Fibroblast of mammary gland (primary cell): ENCODE data around the gene MUC6.

Source experiments
- DNase-seq: peaks from one replicate; pipeline ENCODE4 v3.0.0-alpha.2; 2010; ENCODE audit warnings: low read depth
- H3K4me3 ChIP-seq: 2 replicates; pipeline ENCODE4 v1.5.1; 2011; ENCODE audit warnings: low read depth, mild to moderate bottlenecking, low read length, moderate library complexity; ENCODE audit not compliant: control insufficient read depth
- CTCF ChIP-seq: conservative IDR thresholded peaks from 2 replicates; pipeline ENCODE4 v1.5.1; 2011; ENCODE audit warnings: low read depth, low read length, inconsistent platforms; ENCODE audit not compliant: control insufficient read depth, insufficient read depth

The MUC6 gene

GRCh38 chr11:986270-986951 is 50.1 kb downstream of the MUC6 start:
- DNase-seq = no peak
- H3K4me3 ChIP-seq = no peak overlapping the region
- no peak for TF ChIP-seq CTCF

- DNase-seq = no peak
- no peak for TF ChIP-seq CTCF
- H3K4me3 ChIP-seq = no peak overlapping the region
These were observed 50.7 kb downstream of the MUC6 start for GRCh38 chr11:985848-986247.

- TF ChIP-seq CTCF = no peak
- no peak for DNase-seq
- no peak overlapping the region for H3K4me3 ChIP-seq
These were observed 51.1 kb downstream of the MUC6 start for GRCh38 chr11:985406-985805.

GRCh38 chr11:984546-984945 is 52.0 kb downstream of the MUC6 start:
- DNase-seq = no peak
- no peak overlapping the region for H3K4me3 ChIP-seq
- TF ChIP-seq CTCF = no peak

- TF ChIP-seq CTCF = no peak
- H3K4me3 ChIP-seq = no peak overlapping the region
- no peak for DNase-seq
These were observed 54.8 kb downstream of the MUC6 start for GRCh38 chr11:981764-982163.

- H3K4me3 ChIP-seq = no peak overlapping the region
- DNase-seq = peak; percentile 33
- peak; percentile 4 for TF ChIP-seq CTCF
These were observed 55.8 kb downstream of the MUC6 start for GRCh38 chr11:980438-981357.
